IMR-90 (cell line): Measurements from ENCODE around the gene HMGXB3. TPM values are rescaled to one million over a fixed set of nuclear protein-coding genes. Genes with fewer than 3 reads are reported as not detected.
A peak's percentile ranks its signal among the peaks of the same experiment; 100 is the strongest.

ENCODE experiments used
- ATAC-seq: fragments of 200-7000 bp; cut with Tn5 transposase; 2 replicates; pipeline ENCODE4 v1.9.1; 2020; ENCODE audit warnings: low read depth, mild to moderate bottlenecking, moderate library complexity
- BruUV-seq: library from RNA; stranded (reverse); fragments of 400-500 nt; replicated peaks from 2 replicates; lab custom pipeline; 2021; lab: Mats Ljungman, UMichigan
- CTCF ChIA-PET: fragments of 300-600 bp; formaldehyde crosslinking; extraction: SDS; loops from one replicate; lab custom pipeline; 2021; ENCODE audit warnings: antibody characterized with exemption; lab: Yijun Ruan, JAX
- POLR2A ChIA-PET: fragments of 300-600 bp; sonication (Branson Sonifier 250); formaldehyde crosslinking; loops from one replicate; lab custom pipeline; 2022; ENCODE audit warnings: antibody characterized with exemption; ENCODE audit not compliant: unreplicated experiment; lab: Charles Lee
- DNase-seq: peaks from one replicate; pipeline ENCODE4 v3.0.0; 2013
- H2AFZ ChIP-seq: replicated peaks from 2 replicates; pipeline ENCODE3; 2013; ENCODE audit warnings: low read length, mild to moderate bottlenecking; ENCODE audit not compliant: poor library complexity
- H2AK5ac ChIP-seq: 2 replicates; pipeline ENCODE4 v1.6.1; 2013; ENCODE audit warnings: low read depth, low read length, inconsistent platforms
- H2AK9ac ChIP-seq: replicated peaks from 2 replicates; pipeline ENCODE3; 2013; ENCODE audit warnings: mild to moderate bottlenecking, low read depth, low read length, moderate library complexity; ENCODE audit not compliant: poor library complexity
- H2BK120ac ChIP-seq: 2 replicates; pipeline ENCODE4 v1.6.1; 2013; ENCODE audit warnings: low read depth, low read length, inconsistent platforms
- H2BK15ac ChIP-seq: 3 replicates; pipeline ENCODE4 v1.6.1; 2013; ENCODE audit warnings: low read depth, low read length, inconsistent platforms
- H2BK20ac ChIP-seq: 2 replicates; pipeline ENCODE4 v1.6.1; 2013; ENCODE audit warnings: low read depth, mild to moderate bottlenecking, inconsistent platforms, low read length, moderate library complexity
- H2BK5ac ChIP-seq: 2 replicates; pipeline ENCODE4 v1.6.1; 2013; ENCODE audit warnings: mild to moderate bottlenecking, low read depth, low read length, inconsistent platforms; ENCODE audit not compliant: poor library complexity, severe bottlenecking
- H3K14ac ChIP-seq: replicated peaks from 2 replicates; pipeline ENCODE4 v1.6.1; 2013; ENCODE audit warnings: low read depth, low read length, inconsistent platforms
- H3K18ac ChIP-seq: 2 replicates; pipeline ENCODE4 v1.6.1; 2013; ENCODE audit warnings: low read depth, low read length, control low read depth
- H3K23ac ChIP-seq: 2 replicates; pipeline ENCODE4 v1.6.1; 2013; ENCODE audit warnings: low read depth, low read length, inconsistent platforms
- H3K27ac ChIP-seq: 2 replicates; pipeline ENCODE4 v1.5.1; 2013; ENCODE audit warnings: mild to moderate bottlenecking, control low read depth, low read length; ENCODE audit not compliant: insufficient read depth
- H3K27me3 ChIP-seq: 2 replicates; pipeline ENCODE4 v1.6.1; 2013; ENCODE audit warnings: low read length; ENCODE audit not compliant: control insufficient read depth, insufficient read depth
- H3K36me3 ChIP-seq: 2 replicates; pipeline ENCODE4 v1.6.1; 2013; ENCODE audit warnings: low read length, mixed read lengths; ENCODE audit not compliant: control insufficient read depth, insufficient read depth
- H3K4ac ChIP-seq: 2 replicates; pipeline ENCODE4 v1.6.1; 2013; ENCODE audit warnings: low read depth, low read length, inconsistent platforms
- H3K4me1 ChIP-seq: 2 replicates; pipeline ENCODE4 v1.6.1; 2013; ENCODE audit warnings: low read length, mixed read lengths; ENCODE audit not compliant: control insufficient read depth, insufficient read depth
- H3K4me2 ChIP-seq: 2 replicates; pipeline ENCODE4 v1.6.1; 2013; ENCODE audit warnings: low read depth, mild to moderate bottlenecking, control low read depth, low read length, moderate library complexity
- H3K4me3 ChIP-seq: 2 replicates; pipeline ENCODE4 v1.5.1; 2013; ENCODE audit warnings: low read depth, mild to moderate bottlenecking, control low read depth, low read length, moderate library complexity; ENCODE audit not compliant: insufficient read depth
- H3K56ac ChIP-seq: 2 replicates; pipeline ENCODE4 v1.6.1; 2013; ENCODE audit warnings: low read length, inconsistent platforms; ENCODE audit not compliant: insufficient read depth; ENCODE audit errors: extremely low read depth
- H3K79me1 ChIP-seq, 2 experiments: 2 replicates each; pipeline ENCODE4 v1.6.1; 2013; ENCODE audit warnings: low read length in 2 of 2, inconsistent platforms in 1 of 2, low read depth in 1 of 2
- H3K9ac ChIP-seq: 2 replicates; pipeline ENCODE4 v1.6.1; 2013; ENCODE audit warnings: low read depth, low read length, control low read depth
- H3K9me1 ChIP-seq: 2 replicates; pipeline ENCODE4 v1.6.1; 2013; ENCODE audit warnings: low read length, inconsistent platforms; ENCODE audit not compliant: insufficient read depth
- H3K9me3 ChIP-seq: 2 replicates; pipeline ENCODE4 v1.6.1; 2013; ENCODE audit warnings: low read length; ENCODE audit not compliant: control insufficient read depth, insufficient read depth
- H4K20me1 ChIP-seq: 2 replicates; pipeline ENCODE4 v1.6.1; 2013; ENCODE audit warnings: low read length, inconsistent platforms; ENCODE audit not compliant: insufficient read depth
- H4K5ac ChIP-seq: 2 replicates; pipeline ENCODE4 v1.6.1; 2013; ENCODE audit warnings: mild to moderate bottlenecking, low read depth, low read length, control low read depth
- H4K8ac ChIP-seq, 2 experiments: 2 replicates each; pipeline ENCODE4 v1.6.1; 2013; ENCODE audit warnings: low read depth in 2 of 2, low read length in 2 of 2, control low read depth in 1 of 2, inconsistent platforms in 1 of 2
- H4K91ac ChIP-seq: 2 replicates; pipeline ENCODE4 v1.6.1; 2013; ENCODE audit warnings: low read depth, low read length, inconsistent platforms; ENCODE audit not compliant: insufficient read depth
- BHLHE40 ChIP-seq: fragments of 150-350 bp; IDR thresholded peaks from 2 replicates; pipeline ENCODE4 v1.6.1; 2016; ENCODE audit warnings: mild to moderate bottlenecking, low read depth, low read length
- CHD1 ChIP-seq: IDR thresholded peaks from 2 replicates; pipeline ENCODE4 v1.6.1; 2012; ENCODE audit warnings: low read depth, low read length, improper control_type of control experiment
- FOS ChIP-seq: fragments of 150-350 bp; IDR thresholded peaks from 2 replicates; pipeline ENCODE4 v1.6.1; 2016; ENCODE audit warnings: low read depth, low read length
- MAFK ChIP-seq: IDR thresholded peaks from 2 replicates; pipeline ENCODE4 v1.6.1; 2012; ENCODE audit warnings: low read depth, low read length, improper control_type of control experiment
- POLR2A ChIP-seq: IDR thresholded peaks from 2 replicates; pipeline ENCODE4 v1.6.1; 2012; ENCODE audit warnings: mild to moderate bottlenecking, low read depth, low read length
- RAD21 ChIP-seq: IDR thresholded peaks from 2 replicates; pipeline ENCODE4 v1.6.1; 2012; ENCODE audit warnings: low read length, improper control_type of control experiment
- RCOR1 ChIP-seq: IDR thresholded peaks from 2 replicates; pipeline ENCODE4 v1.6.1; 2012; ENCODE audit warnings: mild to moderate bottlenecking, low read length, improper control_type of control experiment; ENCODE audit not compliant: insufficient replicate concordance
- SMC3 ChIP-seq: fragments of 150-350 bp; IDR thresholded peaks from 2 replicates; pipeline ENCODE4 v1.6.1; 2016; ENCODE audit warnings: low read depth, mild to moderate bottlenecking, antibody characterized with exemption, low read length, moderate library complexity
- WGBS, 2 experiments: methylation state at CpG; one replicate each; pipeline versions ENCODE4 v1.1.5 to v1.1.7; 2013; ENCODE audit warnings: missing lambda C conversion rate in 2 of 2; ENCODE audit not compliant: insufficient read length in 1 of 2; ENCODE audit errors: extremely low coverage in 2 of 2; 5-methylcytosine and 5-hydroxymethylcytosine counted together
- dilution Hi-C: fragments of 300-500 bp; cut with HindIII; formaldehyde crosslinking; loops from one replicate; pipeline ENCODE4 v1.14.3; 2018; ENCODE audit warnings: low sequenced_read_pairs; ENCODE audit not compliant: unreplicated experiment
- in situ Hi-C: fragments of 300-500 bp; cut with MboI; formaldehyde crosslinking; loops from 3 replicates; pipeline ENCODE4 v1.14.3; 2019; ENCODE audit warnings: low sequenced_read_pairs, inconsistent platforms, mixed read lengths
- intact Hi-C: fragments of 100-400 bp; cut with micrococcal nuclease; formaldehyde crosslinking; loops from 2 replicates; pipeline ENCODE4 v1.10.0; 2022
- polyA plus RNA-seq, 3 experiments: library from polyadenylated mRNA; depleted of rRNA; stranded (reverse); fragments of >200 nt; gene quantifications; 2 replicates each; pipeline ENCODE4 v1.2.3, GENCODE V29; 2012; ENCODE audit warnings: low replicate concordance in 1 of 3
- total RNA-seq: library from RNA; depleted of rRNA; stranded (reverse); fragments of >200 nt; gene quantifications from 2 replicates; pipeline ENCODE4 v1.2.3, GENCODE V29; 2012

The HMGXB3 gene
- total and polyA plus RNA-seq, 2 of the 4 experiments (the other 2 are of a cell fraction): 27.6 to 30.6 TPM

DNA sequence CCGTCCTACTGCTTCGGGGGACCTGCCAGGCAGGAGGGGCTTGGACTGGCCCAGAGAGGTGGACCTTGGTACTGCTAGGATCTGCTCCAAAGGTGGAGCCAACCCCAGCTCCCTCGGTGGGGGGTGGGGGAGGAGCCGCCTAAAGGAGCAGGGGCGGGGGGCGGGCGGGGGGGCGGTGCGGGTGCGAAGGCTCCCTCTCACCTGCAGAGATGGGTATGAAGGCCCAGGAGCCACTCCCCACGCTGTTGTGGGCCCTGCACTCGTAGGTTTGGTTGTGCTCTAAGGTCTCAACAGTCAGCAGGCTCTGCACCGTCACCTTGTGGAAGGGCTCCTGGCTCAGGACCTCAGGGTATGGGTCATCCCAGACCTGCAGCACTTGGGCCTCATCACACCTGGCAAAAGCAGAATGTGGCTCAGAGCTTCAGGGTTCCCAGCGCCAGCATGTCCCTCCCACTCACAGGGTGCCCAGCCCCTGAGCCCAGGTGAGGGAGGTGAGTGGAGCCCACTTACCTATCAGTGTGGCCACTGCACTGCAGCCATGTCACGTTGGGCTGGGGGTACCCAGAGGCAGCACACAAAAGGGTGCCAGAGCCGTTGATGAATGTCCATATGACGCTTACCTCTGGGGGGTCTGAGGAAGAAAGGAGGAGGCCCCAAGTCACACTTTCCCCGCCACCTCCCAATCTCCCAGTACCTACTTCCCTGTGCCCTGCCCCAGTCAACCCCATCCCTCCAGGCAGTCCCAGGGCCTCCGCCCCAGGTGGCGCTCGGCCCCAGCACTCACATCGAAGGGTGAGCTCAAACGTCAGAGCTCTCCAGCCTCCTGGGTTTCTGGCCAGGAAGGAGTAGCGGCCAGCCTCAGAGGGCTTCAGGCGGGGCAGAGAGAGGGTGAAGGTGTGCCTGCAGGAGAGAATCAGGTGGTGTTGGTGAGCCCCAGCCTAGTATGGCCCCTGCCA lies 69.4 kb downstream of the HMGXB3 start:
- Histone ChIP-seq H3K4me1 (peaks cover 25% of the 10 kb centered on the region), H3K27me3 (peaks cover 10% of the 10 kb centered on the region), H2AK5ac (no peak overlapping the region), H3K14ac (no peak overlapping the region), H3K27ac (no peak overlapping the region), H3K4me3 (no peak overlapping the region), H3K4me2 (no peak overlapping the region), H4K20me1 (no peaks in the 10 kb centered on the region), H4K5ac (no peak overlapping the region), H3K56ac (no peak overlapping the region), H2AK9ac (no peak overlapping the region), H3K79me1 (no peaks in the 10 kb centered on the region; a peak in 1 of 4 replicates), H3K9me1 (peaks cover 30% of the 10 kb centered on the region), H4K8ac (no peak overlapping the region), H3K36me3 (no peaks in the 10 kb centered on the region), H3K9me3 (peaks cover 9% of the 10 kb centered on the region), H2AFZ (peak overlapping the region; percentile 34), H4K91ac (no peak overlapping the region), H3K18ac (no peak overlapping the region), H3K4ac (no peak overlapping the region), H2BK120ac (no peak overlapping the region), H2BK5ac (no peak overlapping the region), H2BK20ac (no peak overlapping the region), H3K23ac (no peak overlapping the region), H2BK15ac (no peak overlapping the region), H3K9ac (no peak overlapping the region)
- POLR2A ChIA-PET: no interaction called here
- no peak for DNase-seq
- intact Hi-C loops: loop anchor here (5.0 kb wide), 1 partner anchor 42 kb away; no protein-coding TSS in a partner anchor
- no peak for ATAC-seq
- no TSS peak for BruUV-seq
- dilution Hi-C loops: no loop called here
- in situ Hi-C loops: no loop called here
- WGBS, 2 experiments: 90% methylated on average over 3 of the region's 25 CpGs; no CpG with 5 or more reads in 1 of the 2 experiments
- no peak for TF ChIP-seq CHD1
- no peak for TF ChIP-seq FOS
- no peak for TF ChIP-seq RAD21
- no peak for TF ChIP-seq MAFK
- TF ChIP-seq SMC3: no peak
- no peak for TF ChIP-seq BHLHE40
- TF ChIP-seq POLR2A: no peak
- TF ChIP-seq RCOR1: no peak
- CTCF ChIA-PET: no interaction called here
